Testis (tissue), 3 donors: ENCODE data around the gene ETFB. TPM values are rescaled to one million over a fixed set of nuclear protein-coding genes. Genes with fewer than 3 reads are reported as not detected.
A peak's percentile ranks its signal among the peaks of the same experiment; 100 is the strongest.

Source experiments
- DNase-seq: peaks from one replicate; pipeline ENCODE4 v3.0.0-alpha.2; 2019
- H3K27ac ChIP-seq, 2 donors: fragments of 200-600 bp; sonication (generic); one replicate each; pipeline ENCODE4 v1.5.1; 2019
- H3K27me3 ChIP-seq: fragments of 200-600 bp; sonication (generic); one replicate; pipeline ENCODE4 v1.5.1; 2019
- H3K36me3 ChIP-seq: fragments of 200-600 bp; sonication (generic); one replicate; pipeline ENCODE4 v1.5.1; 2017; ENCODE audit warnings: low read depth; ENCODE audit errors: missing control alignments
- H3K4me1 ChIP-seq: fragments of 200-600 bp; sonication (generic); one replicate; pipeline ENCODE4 v1.5.1; 2019
- H3K4me3 ChIP-seq, 2 donors: fragments of 200-600 bp; sonication (generic); one replicate each; pipeline ENCODE4 v1.5.1; 2017 to 2019
- H3K9me3 ChIP-seq: fragments of 200-600 bp; sonication (generic); one replicate; pipeline ENCODE4 v1.5.1; 2017
- POLR2A ChIP-seq: fragments of 450-650 bp; IDR thresholded peaks from one replicate; pipeline ENCODE4 v1.6.1; 2017; ENCODE audit warnings: antibody characterized with exemption, mild to moderate bottlenecking, moderate library complexity
- WGBS, 2 donors: methylation state at CpG; one replicate each; pipeline ENCODE4 v1.1.5; 2018; 5-methylcytosine and 5-hydroxymethylcytosine counted together
- intact Hi-C: fragments of 100-400 bp; cut with DNase I; formaldehyde crosslinking; loops from one replicate; pipeline ENCODE4 v1.15.1; 2023; ENCODE audit warnings: low total_unique reads
- polyA plus RNA-seq: library from polyadenylated mRNA; stranded (reverse); fragments of 350-450 nt; fragmentation: Illumina TruSeq; extraction: RNeasy Lipid Tissue Mini Kit (QIAGEN cat#74804); gene quantifications from one replicate; pipeline ENCODE4 v1.2.3, GENCODE V29; 2014; ENCODE audit warnings: low read depth, low replicate concordance; ENCODE audit not compliant: insufficient read depth
- total RNA-seq, 2 donors: library from RNA; depleted of rRNA; stranded (reverse); fragments of >200 nt; gene quantifications; one replicate each; pipeline ENCODE4 v1.2.3, GENCODE V29; 2016
- TF ChIP-seq, protein P1 (sequence below), 3 experiments: fragments of 450-650 bp in 2 of 3; fragments of 200-600 bp in 1 of 3; sonication (generic) in 1 of 3; IDR thresholded peaks; one replicate each; pipeline ENCODE4 v1.5.1; 2016 to 2019; ENCODE audit warnings: antibody characterized with exemption in 3 of 3, mild to moderate bottlenecking in 2 of 3, moderate library complexity in 1 of 3

The ETFB gene
- total and polyA plus RNA-seq, 3 donors from 2014 or later: 109 to 146 (median 110) TPM

DNA sequence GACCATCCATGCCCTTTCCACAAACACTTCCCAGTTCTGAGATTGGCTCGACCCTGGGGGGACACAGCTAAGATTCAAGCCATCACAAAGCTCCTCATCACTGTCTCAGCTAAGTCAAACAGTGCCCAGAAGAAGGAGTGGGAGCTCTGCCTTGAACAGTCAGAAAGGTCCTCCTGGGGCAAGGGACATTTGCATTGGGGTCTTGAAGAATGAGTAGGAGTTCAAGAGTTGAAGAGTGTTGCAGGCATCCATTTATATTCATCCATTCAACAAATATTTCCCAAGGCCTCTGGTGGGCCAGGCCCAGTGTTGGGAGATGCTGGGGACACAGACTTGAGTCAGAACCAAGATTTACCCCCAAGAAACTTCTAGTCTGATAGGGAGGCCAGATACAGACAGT lies 48.2 kb downstream of the ETFB start:
- Histone ChIP-seq H3K27ac (no peak overlapping the region), H3K36me3 (no peaks in the 10 kb centered on the region), H3K9me3 (no peaks in the 10 kb centered on the region), H3K4me1 (peaks cover 5% of the 10 kb centered on the region), H3K4me3 (no peak overlapping the region), H3K27me3 (no peaks in the 10 kb centered on the region)
- intact Hi-C loops: no loop called here
- 84 to 86% methylated on average over 1 of the region's 1 CpG for WGBS, 2 donors
- TF ChIP-seq, protein P1, sequence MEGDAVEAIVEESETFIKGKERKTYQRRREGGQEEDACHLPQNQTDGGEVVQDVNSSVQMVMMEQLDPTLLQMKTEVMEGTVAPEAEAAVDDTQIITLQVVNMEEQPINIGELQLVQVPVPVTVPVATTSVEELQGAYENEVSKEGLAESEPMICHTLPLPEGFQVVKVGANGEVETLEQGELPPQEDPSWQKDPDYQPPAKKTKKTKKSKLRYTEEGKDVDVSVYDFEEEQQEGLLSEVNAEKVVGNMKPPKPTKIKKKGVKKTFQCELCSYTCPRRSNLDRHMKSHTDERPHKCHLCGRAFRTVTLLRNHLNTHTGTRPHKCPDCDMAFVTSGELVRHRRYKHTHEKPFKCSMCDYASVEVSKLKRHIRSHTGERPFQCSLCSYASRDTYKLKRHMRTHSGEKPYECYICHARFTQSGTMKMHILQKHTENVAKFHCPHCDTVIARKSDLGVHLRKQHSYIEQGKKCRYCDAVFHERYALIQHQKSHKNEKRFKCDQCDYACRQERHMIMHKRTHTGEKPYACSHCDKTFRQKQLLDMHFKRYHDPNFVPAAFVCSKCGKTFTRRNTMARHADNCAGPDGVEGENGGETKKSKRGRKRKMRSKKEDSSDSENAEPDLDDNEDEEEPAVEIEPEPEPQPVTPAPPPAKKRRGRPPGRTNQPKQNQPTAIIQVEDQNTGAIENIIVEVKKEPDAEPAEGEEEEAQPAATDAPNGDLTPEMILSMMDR (IDR thresholded peaks at IDR 0.05): no peak
- TF ChIP-seq POLR2A: no peak
- DNase-seq: no peak

DNA sequence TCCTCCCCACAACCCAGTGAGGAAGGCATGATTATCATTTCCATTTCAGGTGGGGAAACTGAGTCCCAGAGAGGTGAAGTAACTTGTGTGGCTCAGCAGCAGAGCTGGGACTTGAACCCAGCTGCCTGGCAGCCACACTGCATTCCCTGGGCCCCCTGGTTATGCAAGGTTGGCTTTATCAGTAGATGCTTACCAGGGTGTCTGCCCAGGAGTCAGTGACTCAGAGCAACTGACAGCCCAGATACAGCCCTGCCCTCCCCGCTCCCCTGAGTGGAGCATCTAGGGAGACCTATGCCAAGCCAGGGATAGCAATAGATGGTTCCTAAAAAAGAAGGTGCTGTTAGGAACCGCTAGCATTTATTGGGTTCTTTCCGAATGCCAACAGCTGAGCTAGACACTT lies 48.8 kb downstream of the ETFB start:
- Histone ChIP-seq H3K4me1 (peaks cover 5% of the 10 kb centered on the region), H3K36me3 (no peaks in the 10 kb centered on the region), H3K27me3 (no peaks in the 10 kb centered on the region), H3K27ac (no peak overlapping the region), H3K9me3 (no peaks in the 10 kb centered on the region), H3K4me3 (no peak overlapping the region)
- intact Hi-C loops: no loop called here
- TF ChIP-seq, protein P1 (IDR thresholded peaks at IDR 0.05): no peak
- no peak for TF ChIP-seq POLR2A
- WGBS, 2 donors: 80 to 86% methylated on average over 3 of the region's 3 CpGs
- no peak for DNase-seq

DNA sequence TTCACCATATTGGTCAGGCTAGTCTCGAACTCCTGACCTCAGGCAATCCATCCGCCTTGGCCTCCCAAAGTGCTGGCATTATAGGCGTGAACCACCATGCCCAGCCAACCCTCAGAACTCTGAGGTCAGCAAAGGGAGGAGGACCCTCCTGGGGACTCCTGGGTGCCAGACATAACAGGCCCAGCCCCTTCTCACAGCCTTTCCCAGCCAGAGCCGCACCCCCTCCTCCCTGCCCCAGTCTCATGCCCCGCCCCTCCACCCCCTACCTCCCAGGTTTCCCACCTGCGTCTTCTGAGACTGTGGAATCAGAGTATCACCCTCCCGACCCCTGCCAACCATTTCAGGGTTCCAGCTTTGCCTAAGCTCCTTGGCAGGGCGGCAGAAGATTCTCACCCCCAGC lies 49.5 kb downstream of the ETFB start:
- TF ChIP-seq POLR2A: no peak
- TF ChIP-seq, protein P1 (IDR thresholded peaks at IDR 0.05): no peak
- Histone ChIP-seq H3K9me3 (no peaks in the 10 kb centered on the region), H3K4me1 (peaks cover 5% of the 10 kb centered on the region), H3K36me3 (no peaks in the 10 kb centered on the region), H3K4me3 (no peak overlapping the region), H3K27ac (no peak overlapping the region), H3K27me3 (no peaks in the 10 kb centered on the region)
- 82% methylated on average over 8 of the region's 8 CpGs for WGBS, 2 donors
- intact Hi-C loops: no loop called here
- DNase-seq: no peak

DNA sequence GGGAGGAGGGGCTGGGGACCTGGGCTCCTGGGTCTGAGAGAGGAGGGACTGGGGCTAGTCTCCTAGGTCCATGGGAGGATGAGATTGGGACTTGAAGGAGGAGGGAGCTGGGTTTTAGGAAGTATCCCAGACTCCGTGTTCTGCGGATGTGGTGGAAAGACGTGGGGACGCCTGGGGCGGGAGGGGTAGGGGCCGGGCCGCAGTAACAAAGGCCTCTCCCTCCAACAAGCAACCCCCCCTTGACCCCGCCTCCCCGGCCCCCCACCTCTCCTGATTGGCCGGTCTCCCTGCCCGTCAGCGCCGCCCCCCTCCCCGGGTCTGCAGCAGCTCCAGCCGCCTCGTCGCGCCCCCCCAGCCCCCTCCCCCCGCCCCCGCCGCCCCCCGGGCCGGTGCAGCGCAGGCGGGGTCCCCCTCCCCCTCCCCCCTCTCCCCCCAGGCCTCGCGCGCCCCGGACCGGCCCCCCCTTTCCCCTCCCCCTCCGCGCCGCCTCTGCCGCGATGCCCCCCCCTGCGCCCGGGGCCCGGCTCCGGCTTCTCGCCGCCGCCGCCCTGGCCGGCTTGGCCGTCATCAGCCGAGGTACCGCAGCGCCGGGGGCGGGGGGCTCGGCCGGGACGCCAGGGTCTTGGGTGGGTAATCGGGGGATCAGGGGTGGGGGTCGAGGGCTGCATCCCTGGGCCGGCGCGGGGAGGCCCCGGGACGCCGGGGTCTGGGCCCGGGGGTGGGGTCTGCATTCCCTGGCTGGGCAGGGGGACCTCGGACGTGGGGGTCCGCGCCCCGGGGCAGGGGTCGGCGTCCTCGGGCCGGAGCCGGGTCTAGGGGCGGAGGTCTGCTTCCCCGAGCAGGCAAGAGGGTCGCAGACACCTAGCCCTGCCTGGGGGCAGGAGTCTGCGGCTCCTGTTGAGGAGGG lies 54.6 kb downstream of the ETFB start, which contains the start of gene IGLON5:
TSS of gene IGLON5 (plus strand) at position 294 of the 907 bp plus-strand sequence. CDS start at position 498, 204 bp downstream.
- Histone ChIP-seq H3K9me3 (no peaks in the 10 kb centered on the region), H3K27ac (no peak within 1 kb of the TSS), H3K36me3 (no peaks in the 10 kb centered on the region), H3K27me3 (no peaks in the 10 kb centered on the region), H3K4me3 (peak within 1 kb of the TSS in 1 of 2 donors; percentile 18), H3K4me1 (no peaks in the 10 kb centered on the region)
- TF ChIP-seq, protein P1 (IDR thresholded peaks at IDR 0.05): no peak
- TF ChIP-seq POLR2A: no peak
- 0 to 4% methylated on average over 10 to 46 of the region's 76 CpGs for WGBS, 2 donors
- intact Hi-C loops: no loop called here
- DNase-seq: peak; percentile 58
